Muscle of back (tissue), 11 donors: ENCODE data around the gene KRT71. TPM values are rescaled to one million over a fixed set of nuclear protein-coding genes. Genes with fewer than 3 reads are reported as not detected.

ENCODE experiments used
- DNase-seq, 3 donors: peaks; one replicate each; pipeline versions ENCODE4 v3.0.0 to v3.0.0-alpha.2; 2013
- polyA plus RNA-seq, 10 donors: library from polyadenylated mRNA; unstranded; fragments of 120-200 nt; gene quantifications; one replicate each; pipeline ENCODE4 v1.2.1, GENCODE V29; 2013; ENCODE audit not compliant: insufficient read length in 10 of 10

The KRT71 gene
- polyA plus RNA-seq, 10 donors: not detected

GRCh38 chr12:52539083-52539820 lies 13.7 kb downstream of the KRT71 start:
- peak; percentile 55 to 77 (median 62) for DNase-seq

- DNase-seq: no peak
Observed at GRCh38 chr12:52537101-52537500, 15.8 kb downstream of the KRT71 start.

GRCh38 chr12:52535574-52535973 lies 17.4 kb downstream of the KRT71 start:
- DNase-seq: no peak

- no peak for DNase-seq
Observed at GRCh38 chr12:52534482-52534881, 18.5 kb downstream of the KRT71 start.

- DNase-seq: peak in 1 of 3 donors; percentile 35
Observed at GRCh38 chr12:52533686-52534470, 19.1 kb downstream of the KRT71 start.

- no peak for DNase-seq
Observed at GRCh38 chr12:52532636-52533035, 20.3 kb downstream of the KRT71 start.

- DNase-seq: no peak
Observed at GRCh38 chr12:52531566-52532300, 21.2 kb downstream of the KRT71 start.

- no peak for DNase-seq
Observed at GRCh38 chr12:52530905-52531304, 22.0 kb downstream of the KRT71 start.

GRCh38 chr12:52530366-52530765 lies 22.6 kb downstream of the KRT71 start:
- DNase-seq: no peak

- DNase-seq: no peak
Observed at GRCh38 chr12:52529846-52530245, 23.1 kb downstream of the KRT71 start.

GRCh38 chr12:52529417-52529816 lies 23.5 kb downstream of the KRT71 start:
- DNase-seq: no peak

- no peak for DNase-seq
Observed at GRCh38 chr12:52528641-52529143, 24.3 kb downstream of the KRT71 start.

GRCh38 chr12:52527121-52527800 lies 25.7 kb downstream of the KRT71 start:
- no peak for DNase-seq

- DNase-seq: no peak
Observed at GRCh38 chr12:52526511-52526951, 26.4 kb downstream of the KRT71 start.

GRCh38 chr12:52525661-52526499 lies 27.1 kb downstream of the KRT71 start:
- no peak for DNase-seq

GRCh38 chr12:52524898-52525591 lies 27.9 kb downstream of the KRT71 start:
- DNase-seq: no peak

GRCh38 chr12:52524241-52524897 lies 28.6 kb downstream of the KRT71 start:
- peak in 1 of 3 donors; percentile 20 for DNase-seq

GRCh38 chr12:52523824-52524223 lies 29.1 kb downstream of the KRT71 start:
- no peak for DNase-seq

- DNase-seq: no peak
Observed at GRCh38 chr12:52522346-52523011, 30.5 kb downstream of the KRT71 start.
